Stimulated activated CD4-positive, alpha-beta T cell treated with anti-CD3 and anti-CD28 coated beads, Interleukin-12 subunit alpha, Interleukin-12 subunit beta, amount 100 ng/mL, for 4 hours (primary cell): ENCODE results near the gene DSTN.

Experiments used
- DNase-seq: peaks from one replicate; pipeline ENCODE4 v3.0.0-alpha.2; 2020

DSTN gene

GRCh38 chr20:17640146-17640874 is 70.4 kb downstream of the DSTN start:
- DNase-seq: no peak

DNA sequence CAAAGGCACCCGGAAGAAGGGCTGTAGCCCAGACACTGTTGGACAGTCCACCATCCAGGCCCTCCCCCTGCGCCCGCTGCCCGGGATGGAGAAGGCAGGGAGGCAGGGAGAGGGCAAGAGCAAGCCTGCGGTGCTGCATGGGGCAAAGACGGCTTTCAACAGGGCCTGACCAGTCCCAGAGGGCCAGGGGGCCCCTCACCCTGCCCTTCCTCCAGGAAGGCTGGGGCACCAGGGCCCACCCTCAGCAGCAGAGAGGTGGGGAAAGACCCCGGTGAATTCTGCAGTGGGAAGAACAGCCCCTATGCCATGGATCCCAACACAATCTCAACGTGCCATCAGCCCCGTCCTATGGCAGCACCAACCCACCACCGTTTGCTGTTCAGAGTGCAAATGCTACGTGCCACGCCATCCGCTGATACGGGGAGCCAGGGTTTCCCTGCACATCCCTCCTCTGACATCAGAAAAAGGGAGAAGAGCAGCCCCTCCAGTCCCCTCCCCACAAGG is 71.1 kb downstream of the DSTN start:
- no peak for DNase-seq

DNA sequence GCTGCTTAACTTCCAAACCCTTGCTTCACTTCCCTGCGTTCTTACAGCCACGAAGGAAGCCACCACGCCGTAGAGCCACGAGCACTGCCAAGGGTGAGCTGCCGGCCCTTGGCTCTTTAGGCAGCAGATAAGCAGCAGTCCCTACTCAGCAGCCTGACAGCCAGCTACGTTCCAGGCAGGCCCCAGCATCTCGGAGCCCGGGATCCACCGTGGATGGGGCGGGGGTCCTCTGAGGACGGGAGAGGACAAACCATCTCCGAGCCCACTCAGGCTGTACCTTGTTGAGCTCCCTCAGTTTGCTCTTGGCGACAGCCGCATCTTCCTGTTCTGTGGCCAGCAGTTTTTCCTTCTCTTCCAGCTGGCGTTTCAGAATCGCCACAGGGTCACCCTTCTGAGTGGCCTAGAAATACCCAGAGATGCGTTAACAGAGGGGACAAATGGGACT is 71.7 kb downstream of the DSTN start:
- DNase-seq: no peak

DNA sequence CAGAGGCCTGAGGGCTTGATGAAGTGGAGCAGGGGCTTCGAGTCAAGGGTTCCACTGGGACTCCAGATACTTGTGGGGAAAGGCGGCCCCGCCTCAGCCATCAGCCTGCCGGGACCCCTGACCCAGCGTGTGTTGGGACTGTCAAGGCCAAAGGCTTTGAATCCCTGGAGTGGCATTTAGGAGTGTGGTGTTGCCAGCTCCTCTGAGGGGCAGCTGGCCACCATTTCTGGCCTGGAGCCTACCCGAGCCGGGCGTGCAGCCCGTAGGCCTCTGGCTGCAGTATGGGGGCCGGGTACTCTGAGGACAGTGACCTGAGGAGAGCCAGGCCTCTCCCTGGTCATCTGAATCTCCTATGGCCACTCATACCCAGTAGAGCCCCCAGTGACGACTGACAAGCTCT is 72.1 kb downstream of the DSTN start:
- DNase-seq: no peak

- no peak for DNase-seq
These were observed 72.8 kb downstream of the DSTN start for GRCh38 chr20:17642404-17643269.

DNA sequence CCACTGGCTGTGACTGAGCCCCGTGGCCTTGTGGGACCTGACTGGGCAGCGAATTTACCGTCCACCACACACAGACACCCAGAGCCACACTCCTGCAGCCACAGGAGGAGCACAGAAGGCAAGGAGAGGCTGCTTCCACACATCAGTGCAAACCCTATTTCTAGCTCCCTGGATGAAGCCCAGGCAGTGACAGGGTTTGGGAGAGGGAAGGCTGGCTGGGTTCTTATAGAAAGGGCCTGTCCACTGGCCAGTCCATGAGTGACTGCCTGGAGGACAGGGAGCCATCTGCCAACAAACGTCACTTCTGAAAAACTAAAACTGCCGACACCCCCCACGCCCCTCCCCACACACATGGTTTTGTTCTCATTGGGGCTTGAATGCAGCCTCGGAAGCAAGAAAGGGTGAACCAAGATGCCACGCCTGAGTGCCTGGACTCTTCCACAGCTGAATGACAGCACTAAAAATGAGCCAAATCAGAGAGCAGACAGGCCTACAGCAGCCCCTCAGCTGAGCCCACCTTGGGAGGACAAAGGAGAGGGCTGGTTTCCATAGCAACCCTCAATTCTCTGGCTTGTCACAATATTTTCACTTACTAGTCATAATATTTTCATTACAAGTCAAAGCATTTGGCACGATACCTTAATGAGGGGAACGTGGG is 73.8 kb downstream of the DSTN start:
- DNase-seq: no peak

DNA sequence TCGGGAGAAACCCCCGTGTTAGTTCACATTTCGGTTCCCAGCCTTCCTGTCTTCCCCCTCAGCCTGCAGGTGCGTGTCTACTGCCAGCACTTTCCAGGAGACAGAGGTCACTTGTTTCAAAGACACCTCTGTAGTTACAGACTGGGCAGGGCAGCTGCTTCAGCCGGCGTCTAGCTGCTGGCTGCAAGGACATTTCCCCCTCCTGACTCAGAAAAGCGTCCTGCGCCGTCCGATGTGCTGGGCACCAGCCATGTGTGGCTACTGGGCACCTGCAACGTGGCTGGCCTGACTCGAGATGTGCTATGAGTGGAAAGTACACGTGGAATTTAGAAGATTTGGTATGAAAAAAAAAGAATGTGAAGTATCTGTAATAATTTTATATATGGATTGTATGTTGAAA is 74.6 kb downstream of the DSTN start:
- no peak for DNase-seq

DNA sequence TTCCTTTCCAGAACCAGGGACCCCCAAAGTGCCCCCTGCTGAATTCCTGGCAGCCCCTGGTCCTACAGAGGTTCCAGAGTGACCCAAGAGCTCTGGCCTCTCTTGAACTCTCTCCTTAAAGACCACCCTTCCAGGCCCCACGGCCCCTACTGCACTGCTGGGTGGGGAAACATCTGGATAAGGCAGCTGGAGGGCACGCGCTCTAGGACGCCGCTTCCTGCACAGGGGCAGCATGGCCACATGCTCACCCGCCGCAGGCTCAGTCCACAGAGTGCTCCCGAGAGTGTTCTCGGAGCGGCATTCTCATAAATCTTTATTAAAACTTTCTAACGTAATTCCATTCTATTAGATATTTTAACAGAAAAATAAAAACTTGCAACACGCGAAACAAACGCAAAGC is 75.1 kb downstream of the DSTN start:
- no peak for DNase-seq

DNA sequence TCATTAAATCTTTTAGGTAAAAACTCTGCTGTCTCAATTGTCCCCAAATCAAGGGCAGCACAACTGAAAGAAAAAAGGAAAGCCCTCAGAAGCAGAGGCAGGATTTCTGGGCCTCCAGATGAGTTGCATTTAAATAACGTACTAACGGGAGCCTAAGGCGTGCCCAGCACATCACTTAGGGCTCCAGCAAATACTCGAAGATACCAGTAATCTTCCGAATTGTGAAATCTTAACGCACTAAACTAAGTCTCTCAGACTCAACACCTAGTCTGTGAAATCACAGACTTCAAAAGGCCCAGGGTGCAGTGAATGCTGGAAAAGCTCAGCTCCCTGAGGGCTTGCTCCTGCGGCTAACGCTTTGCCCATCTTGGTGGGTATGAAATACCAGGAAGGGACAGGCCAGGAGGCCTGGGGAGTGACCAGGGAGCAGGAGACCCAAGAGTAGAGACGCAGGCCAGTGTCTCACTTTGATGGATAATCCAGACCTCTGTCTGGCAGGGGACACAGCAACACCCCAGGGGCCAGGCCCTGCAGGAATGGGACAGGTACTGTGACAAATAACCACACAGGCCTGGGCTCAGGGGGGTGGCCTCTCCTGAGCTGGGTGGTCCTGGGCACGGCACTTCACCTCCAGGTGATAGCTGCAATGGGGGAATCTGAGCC is 75.8 kb downstream of the DSTN start:
- DNase-seq: no peak

- no peak for DNase-seq
These were observed 76.5 kb downstream of the DSTN start for GRCh38 chr20:17646209-17646960.

- DNase-seq: no peak
These were observed 77.1 kb downstream of the DSTN start for GRCh38 chr20:17646961-17647301.

GRCh38 chr20:17647391-17648314 is 77.8 kb downstream of the DSTN start:
- DNase-seq: no peak

GRCh38 chr20:17648315-17648646 is 78.4 kb downstream of the DSTN start:
- DNase-seq: no peak

DNA sequence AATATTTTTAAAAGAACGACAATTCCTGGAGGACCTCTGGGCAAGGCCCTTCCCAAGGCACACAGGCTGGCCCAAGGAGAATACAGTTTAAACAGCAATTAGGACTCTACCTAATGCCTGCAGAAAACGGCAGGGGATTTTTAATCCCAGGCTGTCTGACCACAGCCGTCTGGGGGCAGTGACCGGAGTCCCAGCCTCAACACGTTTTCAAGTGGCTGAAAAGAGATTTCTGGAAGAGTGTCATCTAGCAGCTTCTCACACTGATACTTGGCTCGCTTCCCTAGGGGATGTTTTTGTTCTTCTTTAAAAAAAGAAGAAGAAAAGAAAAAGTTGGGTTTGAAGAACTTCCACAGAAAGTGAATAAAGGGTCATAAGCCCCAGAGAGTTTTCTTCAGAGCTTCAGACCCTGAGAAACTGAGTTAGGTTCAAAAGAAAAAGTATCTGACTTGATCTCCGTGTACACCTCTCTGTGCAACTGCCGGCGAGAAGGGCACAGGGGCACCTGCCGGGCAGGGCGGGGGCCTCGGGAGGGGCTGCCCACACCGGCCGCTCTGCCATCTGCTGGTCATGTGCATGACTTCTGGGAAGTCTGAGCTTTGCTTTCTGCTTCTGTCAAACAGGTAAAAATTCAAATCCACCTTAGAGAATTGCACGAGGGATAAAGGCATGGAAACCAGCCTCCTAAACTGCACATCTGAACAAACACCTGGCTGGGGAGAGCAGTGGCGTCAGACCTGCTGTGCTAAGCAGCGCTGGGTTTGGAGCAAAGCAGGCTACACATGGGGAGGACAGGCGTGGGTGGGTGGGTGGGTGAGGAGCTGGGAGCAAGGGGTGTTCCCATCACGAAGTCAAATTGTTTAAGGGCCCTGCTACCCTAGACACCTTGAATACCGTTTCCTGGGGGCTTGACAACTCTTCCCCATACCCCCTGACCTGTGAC is 79.2 kb downstream of the DSTN start:
- DNase-seq: peak; percentile 15

- DNase-seq: no peak
These were observed 80.6 kb downstream of the DSTN start for GRCh38 chr20:17650301-17651128.

DNA sequence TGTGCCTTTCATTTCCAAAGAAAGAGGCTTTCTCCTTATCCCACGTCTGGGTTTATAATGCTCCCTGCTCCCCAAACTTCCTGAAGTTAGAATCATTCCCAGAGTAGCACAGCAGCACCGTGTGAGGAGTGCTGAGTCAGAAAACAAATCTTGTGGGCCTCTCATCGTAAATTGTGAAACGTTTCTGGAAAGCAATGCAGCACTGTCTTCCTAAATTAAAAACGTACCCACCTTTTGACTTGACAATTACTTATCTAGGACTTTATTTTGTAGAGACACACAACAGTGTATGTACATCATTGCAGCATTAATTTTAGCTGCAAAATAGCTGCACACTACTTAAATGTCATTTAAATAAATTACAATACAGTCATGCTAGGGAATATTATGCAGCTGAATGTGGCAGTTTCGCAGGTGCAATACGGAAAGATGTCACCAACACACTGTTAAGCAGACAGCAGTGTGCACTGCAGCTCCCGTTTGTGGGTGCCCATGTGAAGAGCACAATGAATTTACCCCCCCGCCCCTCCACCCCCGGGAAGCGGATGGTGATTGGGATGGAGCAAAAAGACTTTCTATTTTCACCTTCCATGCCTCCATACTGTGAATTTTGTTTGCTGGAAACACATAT is 81.4 kb downstream of the DSTN start:
- DNase-seq: no peak

DNA sequence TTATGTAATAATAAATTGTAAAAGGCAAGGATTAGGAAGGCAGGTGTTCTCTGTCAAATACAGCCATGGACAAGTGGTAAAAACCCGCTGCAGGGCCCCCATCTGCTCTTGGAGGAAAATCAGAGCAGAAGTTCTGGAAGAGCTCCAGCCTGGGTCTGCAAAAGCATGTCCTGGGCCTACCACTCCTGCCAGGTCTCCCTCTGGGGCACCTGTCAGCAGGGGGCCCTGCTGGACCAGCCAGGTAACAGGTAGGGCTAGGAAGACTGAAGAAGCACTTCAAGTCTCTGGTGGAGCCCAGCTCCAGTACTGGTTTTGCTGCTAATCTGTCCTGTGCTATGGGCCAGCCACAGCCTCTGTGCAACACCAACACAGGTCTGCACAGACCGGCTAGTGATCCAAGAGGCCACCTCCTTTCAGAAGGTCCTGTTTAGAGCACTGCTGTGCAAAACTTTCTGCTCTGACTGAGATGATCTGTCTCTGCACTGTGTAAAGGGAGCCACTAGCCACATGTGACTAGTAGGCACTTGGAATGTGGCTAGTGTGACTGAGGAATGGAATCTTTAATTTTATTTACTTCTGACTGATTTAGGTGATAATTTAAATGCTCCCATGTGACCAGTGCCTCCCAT is 82.0 kb downstream of the DSTN start:
- DNase-seq: no peak

GRCh38 chr20:17652411-17652810 is 82.5 kb downstream of the DSTN start:
- DNase-seq: no peak
